Uterus (tissue), 4 donors: ENCODE results near the gene LZTS3. TPM values are rescaled to one million over a fixed set of nuclear protein-coding genes. Genes with fewer than 3 reads are reported as not detected.

Experiments used
- DNase-seq, 2 donors: peaks; one replicate each; pipeline ENCODE4 v3.0.0-alpha.2; 2019 to 2020
- H3K27ac ChIP-seq, 2 donors: fragments of 200-600 bp; sonication (generic); 1 replicate in 1 of 2; 2 replicates in 1 of 2; pipeline ENCODE4 v1.5.1; 2016 to 2018
- H3K27me3 ChIP-seq, 2 donors: fragments of 200-600 bp; sonication (generic); one replicate each; pipeline ENCODE4 v1.5.1; 2018 to 2019; ENCODE audit warnings: control low read depth in 1 of 2
- H3K36me3 ChIP-seq, 2 donors: fragments of 200-600 bp; sonication (generic); one replicate each; pipeline ENCODE4 v1.5.1; 2019; ENCODE audit warnings: control low read depth in 1 of 2
- H3K4me1 ChIP-seq, 2 donors: fragments of 200-600 bp; sonication (generic); one replicate each; pipeline ENCODE4 v1.5.1; 2018 to 2019; ENCODE audit warnings: control low read depth in 1 of 2
- H3K4me3 ChIP-seq, 2 donors: fragments of 200-600 bp; sonication (generic); 1 replicate in 1 of 2; 2 replicates in 1 of 2; pipeline ENCODE4 v1.5.1; 2018 to 2019; ENCODE audit warnings: mild to moderate bottlenecking in 1 of 2
- H3K9me3 ChIP-seq, 2 donors: fragments of 200-600 bp; sonication (generic); one replicate each; pipeline ENCODE4 v1.5.1; 2019; ENCODE audit warnings: control low read depth in 1 of 2
- CTCF ChIP-seq, 4 experiments: fragments of 200-600 bp in 2 of 4; fragments of 450-650 bp in 2 of 4; sonication (generic) in 2 of 4; IDR thresholded peaks; one replicate each; pipeline ENCODE4 v1.5.1; 2016 to 2019; ENCODE audit warnings: antibody characterized with exemption in 4 of 4, mild to moderate bottlenecking in 2 of 4, moderate library complexity in 1 of 4
- POLR2A ChIP-seq, 2 donors: fragments of 450-650 bp; IDR thresholded peaks; one replicate each; pipeline ENCODE4 v1.6.1; 2016; ENCODE audit warnings: antibody characterized with exemption in 2 of 2, mild to moderate bottlenecking in 1 of 2, moderate library complexity in 1 of 2
- intact Hi-C: fragments of 100-400 bp; cut with DNase I; formaldehyde crosslinking; loops from one replicate; pipeline ENCODE4 v1.15.1; 2023; ENCODE audit warnings: low total_unique reads
- total RNA-seq, 4 donors: library from RNA; depleted of rRNA in 3 of 4; stranded (reverse); fragments of >200 nt in 3 of 4; gene quantifications; one replicate each; pipeline versions ENCODE4 v1.1.0 to v1.2.4, GENCODE V29; 2014 to 2023
- donor health status: DM: yes; HTN: yes; CAD: no.

The LZTS3 gene
- total RNA-seq, 4 donors from 2014 or later: 3.6 to 13.1 (median 8.2) TPM

GRCh38 chr20:3210346-3210745 is 37.0 kb upstream of the LZTS3 start:
- Histone ChIP-seq H3K36me3 (no peaks in the 10 kb centered on the region), H3K27ac (no peak overlapping the region), H3K4me3 (peak overlapping the region; percentile 75 to 97), H3K27me3 (no peaks in the 10 kb centered on the region), H3K9me3 (no peaks in the 10 kb centered on the region), H3K4me1 (no peaks in the 10 kb centered on the region)
- no peak for DNase-seq
- no peak for TF ChIP-seq CTCF (IDR thresholded peaks at IDR 0.05)
- no peak for TF ChIP-seq POLR2A (IDR thresholded peaks at IDR 0.05)
- intact Hi-C loops: no loop called here

GRCh38 chr20:3209946-3210317 is 36.6 kb upstream of the LZTS3 start:
- Histone ChIP-seq H3K9me3 (no peaks in the 10 kb centered on the region), H3K27ac (peak overlapping the region; percentile 84 to 87), H3K4me3 (peak overlapping the region; percentile 75 to 97), H3K4me1 (no peaks in the 10 kb centered on the region), H3K36me3 (no peaks in the 10 kb centered on the region), H3K27me3 (no peaks in the 10 kb centered on the region)
- no peak for DNase-seq
- TF ChIP-seq CTCF (IDR thresholded peaks at IDR 0.05) (no peak), POLR2A (IDR thresholded peaks at IDR 0.05) (no peak)
- intact Hi-C loops: no loop called here

GRCh38 chr20:3209257-3209945 is 36.1 kb upstream of the LZTS3 start, which contains the start of gene ITPA:
Gene ITPA, plus strand, starts transcription at chr20:3209498. Its CDS starts 54 bp downstream, at chr20:3209552.
- no peaks in the 10 kb centered on the region for H3K9me3 ChIP-seq
- H3K27ac ChIP-seq: peak within 1 kb of the TSS; percentile 84 to 87
- H3K36me3 ChIP-seq: no peaks in the 10 kb centered on the region
- H3K27me3 ChIP-seq: no peaks in the 10 kb centered on the region
- peak within 1 kb of the TSS; percentile 75 to 97 for H3K4me3 ChIP-seq
- DNase-seq: peak; percentile 34 to 45
- TF ChIP-seq CTCF (IDR thresholded peaks at IDR 0.05): no peak
- TF ChIP-seq POLR2A (IDR thresholded peaks at IDR 0.05): no peak
- no peaks in the 10 kb centered on the region for H3K4me1 ChIP-seq
- intact Hi-C loops: no loop called here

GRCh38 chr20:3208786-3209256 is 35.5 kb upstream of the LZTS3 start:
- no peaks in the 10 kb centered on the region for H3K9me3 ChIP-seq
- H3K4me3 ChIP-seq: peak overlapping the region; percentile 75 to 97
- no peaks in the 10 kb centered on the region for H3K27me3 ChIP-seq
- intact Hi-C loops: no loop called here
- no peaks in the 10 kb centered on the region for H3K36me3 ChIP-seq
- DNase-seq: no peak
- no peaks in the 10 kb centered on the region for H3K4me1 ChIP-seq
- H3K27ac ChIP-seq: peak overlapping the region; percentile 84 to 87
- TF ChIP-seq CTCF (IDR thresholded peaks at IDR 0.05) (no peak), POLR2A (IDR thresholded peaks at IDR 0.05) (no peak)

- Histone ChIP-seq H3K36me3 (no peaks in the 10 kb centered on the region), H3K4me1 (peaks cover 0 to 6% of the 10 kb centered on the region in 2 donors), H3K27me3 (no peaks in the 10 kb centered on the region), H3K9me3 (no peaks in the 10 kb centered on the region), H3K27ac (peak within 1 kb of the TSS; percentile 85 to 88), H3K4me3 (peak within 1 kb of the TSS; percentile 78 to 88)
- TF ChIP-seq POLR2A (IDR thresholded peaks at IDR 0.05) (peak; percentile 48 to 79), CTCF (IDR thresholded peaks at IDR 0.05) (no peak)
- peak; percentile 91 to 93 for DNase-seq
- intact Hi-C loops: no loop called here
Measured at GRCh38 chr20:3204124-3204794, 30.9 kb upstream of the LZTS3 start, which contains the start of gene DDRGK1. Gene DDRGK1, minus strand, starts transcription at chr20:3204682. Its CDS starts 55 bp downstream, at chr20:3204627.
